ENCODE data around the gene LY6G5C. TPM values are rescaled to one million over a fixed set of nuclear protein-coding genes. Genes with fewer than 3 reads are reported as not detected.

The LY6G5C gene
- total and polyA plus RNA-seq, 2 of the 13 experiments (the other 11 are each of a cell fraction or from before 2014, with no cell fraction given), result 0.33 to 0.55 TPM

GRCh38 chr6:31655349-31656237, 25.3 kb downstream of the LY6G5C start, which contains the start of gene APOM (continued):
- peak; percentile 86 for TF ChIP-seq ZNF547 (CRISPR knock-in tag; IDR thresholded peaks at IDR 0.05)
- no peak for TF ChIP-seq ZNF180 (CRISPR knock-in tag; IDR thresholded peaks at IDR 0.05; ENCODE audit: borderline replicate concordance, low read depth)
- TF ChIP-seq DPF2 (CRISPR knock-in tag; IDR thresholded peaks at IDR 0.05; ENCODE audit: borderline replicate concordance, low read depth), result peak; percentile 89; the same call in 1 of the 2 replicates
- peak; percentile 89; the same call in 1 of the 2 replicates for TF ChIP-seq ARID4A (CRISPR knock-in tag; IDR thresholded peaks at IDR 0.05; ENCODE audit: borderline replicate concordance)
- peak; percentile 92 for TF ChIP-seq ZNF747 (CRISPR knock-in tag; IDR thresholded peaks at IDR 0.05; ENCODE audit: borderline replicate concordance)
- no peak for TF ChIP-seq CENPT (CRISPR knock-in tag; IDR thresholded peaks at IDR 0.05; ENCODE audit: low read depth)
- 0 out of 2 replicates have a peak, but pooled peaks have one; percentile 41 for TF ChIP-seq ZNF674 (CRISPR knock-in tag; IDR thresholded peaks at IDR 0.05; ENCODE audit: low read depth)
- TF ChIP-seq ZNF850 (CRISPR knock-in tag; conservative IDR thresholded peaks at IDR 0.05), result no peak
- TF ChIP-seq ZNF407 (CRISPR knock-in tag; IDR thresholded peaks at IDR 0.05; ENCODE audit: not compliant biosample characterization), result peak; percentile 54
- TF ChIP-seq PREB (CRISPR knock-in tag; IDR thresholded peaks at IDR 0.05), result no peak
